NCI-H2081 (cell line): Measurements from ENCODE around the gene CTDP1.

ENCODE experiments used
- DNase-seq, 2 experiments: peaks; one replicate each; lab custom pipeline; 2025; lab: John Stamatoyannopoulos, UW

The CTDP1 gene

DNA sequence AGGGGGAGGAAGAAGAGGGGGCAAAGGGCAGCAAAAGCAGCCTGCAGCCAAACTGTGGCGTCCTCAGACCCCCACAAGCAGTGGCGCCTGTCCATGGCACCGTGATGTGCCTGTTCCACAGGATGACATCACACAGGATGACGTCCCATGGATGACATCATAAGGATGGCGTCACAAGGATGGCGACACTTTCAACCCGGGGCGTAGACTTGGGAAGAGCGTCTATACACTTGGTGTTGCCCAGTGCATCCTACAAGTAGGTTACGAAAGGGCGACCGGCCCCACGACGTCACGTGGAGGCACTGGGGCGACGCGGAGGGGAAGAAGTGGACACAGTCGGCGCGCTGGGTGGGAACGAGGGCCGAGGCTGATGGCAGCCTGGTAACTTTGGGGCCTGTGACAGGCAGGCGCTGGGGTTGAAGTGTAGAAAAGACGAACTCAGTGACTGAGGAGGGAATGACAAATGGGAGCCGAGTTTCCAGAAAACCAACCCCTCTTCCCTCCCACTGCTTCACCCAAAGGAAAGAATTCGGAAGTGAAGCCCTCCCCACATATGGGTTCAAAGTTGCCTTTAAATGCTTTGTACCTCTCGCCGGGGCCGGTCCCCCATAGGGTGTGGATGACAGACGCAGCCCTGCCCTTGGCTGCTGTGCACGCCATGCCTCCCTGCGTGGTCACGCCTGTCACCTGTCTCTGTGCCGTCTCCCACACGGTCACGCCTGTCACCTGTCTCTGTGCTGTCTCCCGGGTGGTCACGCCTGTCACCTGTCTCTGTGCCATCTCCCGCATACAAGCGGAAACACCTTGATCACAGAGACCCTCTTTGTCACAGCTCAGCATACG, 104.7 kb downstream of the CTDP1 start:
- no peak for DNase-seq

DNA sequence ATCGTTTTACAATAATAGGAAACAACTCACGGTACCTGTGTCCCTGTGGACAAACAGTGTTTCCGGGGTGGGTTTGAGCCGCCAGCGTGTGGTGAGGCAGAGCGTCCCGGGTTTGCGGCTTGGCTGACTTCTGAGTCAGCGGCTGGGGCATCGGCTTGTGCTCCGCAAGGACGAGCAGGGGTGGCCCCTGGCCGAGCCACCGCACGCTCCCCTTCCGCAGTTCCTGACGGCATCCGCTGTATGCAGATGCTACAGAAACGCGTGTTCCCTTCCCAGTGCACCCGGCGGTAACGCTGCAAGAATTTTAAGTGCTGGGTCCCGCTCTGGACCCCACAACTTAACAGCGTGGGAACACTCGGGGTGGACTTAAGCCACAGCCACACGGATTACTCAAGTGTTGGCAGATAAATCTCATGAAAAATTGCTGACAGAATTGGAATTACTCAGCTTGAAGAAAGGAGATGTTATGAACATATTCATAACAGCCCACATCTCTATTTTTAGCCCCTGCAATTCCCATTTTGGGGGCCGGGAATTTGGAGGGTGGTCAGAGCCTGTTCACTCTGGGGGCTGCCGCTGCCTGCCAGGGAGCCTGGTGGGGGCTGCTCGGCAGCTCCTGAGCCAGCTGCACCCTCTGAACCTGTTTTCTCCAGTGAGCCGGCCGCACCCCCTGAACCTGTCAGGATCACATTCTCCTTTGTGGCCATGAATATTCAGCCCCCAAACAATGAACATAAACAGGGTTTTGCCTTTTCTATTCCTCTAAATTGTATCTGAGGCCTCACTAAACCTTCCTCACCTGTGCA, 105.6 kb downstream of the CTDP1 start:
- DNase-seq: no peak

GRCh38 chr18:79785831-79786230, 106.2 kb downstream of the CTDP1 start:
- DNase-seq: no peak

GRCh38 chr18:79786304-79786703, 106.7 kb downstream of the CTDP1 start:
- DNase-seq: no peak

GRCh38 chr18:79786786-79787526, 107.4 kb downstream of the CTDP1 start:
- DNase-seq: no peak

- no peak for DNase-seq
These were observed 107.9 kb downstream of the CTDP1 start for GRCh38 chr18:79787527-79787864.

DNA sequence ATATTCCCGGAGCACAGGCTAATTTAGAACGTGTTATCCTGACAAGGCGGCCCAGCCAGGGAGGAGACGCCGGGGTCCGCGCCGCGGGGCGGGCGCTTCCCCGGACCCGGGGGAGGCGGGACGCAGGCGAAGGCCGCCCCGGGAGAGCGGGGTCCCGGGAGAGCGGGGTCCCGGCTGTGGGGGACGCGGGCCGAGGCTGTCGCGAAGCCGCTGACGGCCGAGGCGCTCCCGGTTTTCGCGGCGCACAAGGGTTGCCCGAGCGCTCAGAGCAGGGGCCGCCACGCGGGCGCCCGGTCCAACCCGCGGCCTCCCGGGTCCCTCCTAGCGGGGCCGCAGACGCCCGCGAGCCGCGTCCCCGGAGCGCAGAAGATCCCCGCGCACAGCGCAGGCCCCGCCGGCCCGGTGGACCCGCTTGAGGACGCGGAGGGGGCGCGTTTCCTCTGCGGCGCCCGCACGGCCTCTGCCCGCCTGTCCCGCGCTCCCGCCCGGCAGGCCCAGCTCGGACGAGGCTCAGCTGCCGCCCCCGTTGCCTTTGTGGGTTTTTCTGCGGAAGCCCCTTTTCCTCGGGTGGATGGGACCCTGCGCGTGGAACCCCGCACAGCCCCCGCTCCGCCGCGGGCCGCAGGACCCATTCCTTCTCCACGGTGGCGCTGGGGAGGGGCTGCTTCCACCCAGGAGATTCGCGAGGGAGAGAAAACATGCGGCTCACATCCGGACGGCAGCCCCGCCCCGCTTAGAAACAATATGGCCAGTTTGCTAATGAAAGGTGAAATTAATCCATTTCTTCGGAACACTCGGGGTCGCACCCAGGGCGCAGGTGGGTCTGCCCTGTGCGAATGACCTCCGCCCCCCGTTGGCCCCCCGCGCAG, 108.5 kb downstream of the CTDP1 start:
- no peak for DNase-seq

DNA sequence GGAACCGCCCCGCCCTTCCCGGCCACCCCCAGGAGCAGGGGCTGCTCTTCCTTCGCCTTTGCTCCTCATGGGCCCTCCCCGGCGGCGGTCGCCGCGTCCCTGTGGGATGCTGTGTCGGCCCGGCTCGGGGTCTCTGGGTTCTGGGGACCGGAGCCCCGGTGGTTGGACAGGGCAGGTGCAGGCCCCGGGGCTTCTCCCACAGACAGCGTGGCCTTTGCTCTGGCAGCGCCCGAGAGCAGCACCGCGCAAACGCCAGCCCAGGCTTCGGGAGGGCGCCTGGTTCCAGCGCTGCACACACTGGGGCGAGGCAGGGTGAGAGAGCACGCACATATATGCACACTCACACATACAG, 109.1 kb downstream of the CTDP1 start:
- no peak for DNase-seq

DNA sequence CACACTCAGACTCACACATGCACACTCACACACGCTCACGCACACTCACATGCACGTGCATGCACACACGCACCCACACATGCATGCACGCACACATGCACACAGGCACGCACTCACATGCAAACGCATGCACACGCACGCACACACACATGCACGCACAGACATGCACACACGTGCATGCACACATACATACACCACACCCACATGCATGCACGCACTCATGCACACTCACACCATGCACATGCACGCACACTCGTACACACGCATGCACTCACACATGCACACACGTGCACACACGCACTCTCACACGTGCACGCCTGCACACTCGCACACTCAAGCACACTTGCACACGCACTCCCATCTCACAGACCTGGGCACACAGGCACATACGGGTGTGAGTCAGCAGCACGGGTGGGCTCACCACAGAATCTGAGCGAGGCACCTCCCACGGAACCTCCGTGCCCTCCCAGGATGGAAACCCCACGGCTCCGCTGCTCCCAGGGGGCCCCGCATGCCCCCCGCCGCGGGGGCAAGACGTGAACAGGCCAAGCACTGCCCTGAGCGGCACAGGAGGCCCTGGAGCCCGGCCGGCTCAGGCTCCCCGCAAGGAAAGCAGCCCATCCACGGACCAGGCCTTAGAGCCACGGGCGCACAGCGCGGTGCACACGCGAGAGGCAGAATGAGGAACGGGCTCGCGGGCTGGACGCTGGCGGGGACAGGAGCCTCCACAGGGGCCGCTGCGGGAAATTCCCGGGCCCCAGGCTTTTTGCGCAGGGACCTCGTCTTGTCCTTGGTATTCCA, 109.7 kb downstream of the CTDP1 start:
- DNase-seq: no peak

GRCh38 chr18:79789901-79790890, 110.6 kb downstream of the CTDP1 start:
- peak in 1 of 2 experiments; percentile 7 for DNase-seq

DNA sequence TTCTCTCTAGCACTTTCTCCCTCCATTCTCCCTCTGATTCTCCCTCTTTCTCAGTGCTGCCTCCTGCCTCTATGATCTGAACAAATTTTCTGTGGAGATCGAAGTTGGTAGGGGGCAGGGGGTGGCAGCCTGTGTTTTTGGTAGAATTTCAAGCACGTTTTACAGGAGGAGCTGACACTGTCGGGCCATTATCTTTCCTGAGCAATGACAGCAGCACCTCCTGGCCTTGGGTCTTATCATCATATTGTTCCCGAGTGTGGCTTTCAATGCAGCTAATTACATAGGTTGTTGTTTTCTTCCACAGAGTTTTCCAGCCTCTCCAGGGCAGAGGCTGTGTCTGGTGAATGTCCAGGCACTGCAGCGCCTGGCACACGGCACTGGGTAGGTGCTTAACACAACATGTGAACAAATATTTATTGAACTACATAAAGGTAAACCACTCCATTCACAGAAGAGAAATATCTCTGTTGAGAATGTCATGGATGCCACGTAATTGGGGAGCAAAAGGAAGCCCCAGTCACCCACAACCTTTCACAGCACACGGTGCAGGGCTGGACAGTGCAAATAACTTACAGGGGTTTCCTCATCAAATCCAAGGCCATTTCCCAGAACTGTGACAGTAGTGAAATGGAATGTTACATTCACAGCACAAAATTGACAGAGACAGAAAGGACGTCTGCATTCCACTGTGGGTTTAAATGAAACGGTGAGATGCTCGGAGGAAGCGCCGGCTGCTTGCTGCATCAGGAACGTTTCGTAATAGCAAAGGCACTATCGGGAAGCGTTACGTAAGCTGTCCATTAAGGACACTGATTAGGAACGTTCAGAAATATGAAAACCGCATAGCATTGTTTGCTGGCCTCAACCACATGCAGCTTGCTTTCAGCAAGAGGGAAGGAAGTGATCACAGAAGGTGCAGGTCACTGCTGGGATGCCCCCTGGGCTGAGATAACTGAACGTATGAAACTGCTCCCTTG, 111.7 kb downstream of the CTDP1 start:
- DNase-seq: no peak

DNA sequence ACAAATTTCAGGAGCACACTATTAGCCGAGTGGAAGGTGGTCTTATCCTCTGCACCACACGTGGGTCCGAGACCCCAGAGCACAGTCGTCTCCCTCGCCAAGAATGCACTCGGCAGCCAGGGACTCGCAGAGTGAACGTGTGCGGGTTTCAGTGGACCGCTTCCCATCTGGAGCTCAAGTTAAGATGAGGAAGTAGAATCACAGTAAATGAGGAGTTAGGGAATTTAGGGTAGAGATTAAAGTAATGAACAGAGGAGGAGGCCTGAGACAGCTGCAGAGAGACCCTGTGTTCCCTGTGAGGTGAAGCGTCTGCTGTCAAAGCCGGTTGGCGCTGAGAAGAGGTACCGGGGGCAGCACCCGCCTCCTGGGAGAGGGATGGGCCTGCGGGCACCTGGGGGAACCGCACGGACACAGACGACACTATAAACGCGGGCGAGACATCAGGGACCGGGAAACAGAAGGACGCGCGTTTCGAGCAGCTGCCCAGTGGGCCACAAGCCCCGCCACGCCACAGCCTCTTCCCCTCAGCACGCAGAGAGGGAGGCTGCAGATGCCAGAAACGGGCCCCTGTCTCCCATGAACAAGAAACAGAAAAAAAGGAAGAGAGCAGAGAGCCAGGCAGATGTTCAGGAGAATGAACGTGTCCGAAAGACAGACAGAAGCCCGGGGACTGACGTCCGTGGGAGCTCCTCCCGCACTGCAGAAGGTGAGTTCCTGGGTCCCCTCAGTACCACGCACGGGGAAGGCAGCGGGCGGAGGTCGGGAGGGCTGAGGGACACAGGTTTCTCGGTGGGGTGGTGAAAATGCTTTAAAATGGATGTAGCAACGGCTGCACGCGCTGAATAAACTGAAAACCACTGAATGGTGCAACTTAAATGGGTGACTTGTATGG, 112.7 kb downstream of the CTDP1 start:
- no peak for DNase-seq

DNA sequence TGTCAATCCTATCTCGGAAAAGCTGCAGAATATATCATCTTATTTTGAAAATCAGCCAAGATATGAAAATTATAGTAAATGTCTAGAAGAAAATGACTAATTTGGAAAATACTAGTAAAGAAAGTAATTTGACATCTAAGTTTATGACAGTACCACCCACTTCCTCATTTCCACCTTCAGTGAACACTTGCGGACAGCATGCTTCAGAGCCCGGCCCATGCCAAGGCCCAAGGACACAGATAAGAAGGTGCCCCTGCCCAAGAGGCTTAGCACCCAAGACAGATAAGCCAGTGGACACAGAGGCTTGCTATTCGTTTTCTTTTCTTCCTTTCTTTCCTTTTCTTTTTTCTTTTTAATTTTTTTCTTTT, 113.4 kb downstream of the CTDP1 start:
- no peak for DNase-seq

DNA sequence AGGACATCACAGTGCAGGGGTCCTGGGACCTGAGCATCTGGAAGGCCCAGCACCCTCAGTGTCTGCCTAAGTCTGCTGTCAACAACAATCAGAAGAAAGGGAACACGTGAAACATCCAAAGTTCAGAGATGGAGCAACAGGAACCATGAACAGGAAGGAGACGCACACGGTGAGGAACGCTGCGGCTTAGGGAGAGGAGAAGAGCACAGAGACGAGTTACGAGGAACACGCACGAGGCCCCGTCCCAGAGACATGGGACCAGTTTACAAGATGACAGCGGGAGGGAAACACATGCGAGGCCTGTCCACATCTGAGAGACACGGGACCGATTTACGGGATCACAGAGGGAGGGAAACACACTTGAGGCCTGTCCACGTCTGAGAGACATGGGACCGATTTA, 115.2 kb downstream of the CTDP1 start:
- DNase-seq: no peak

DNA sequence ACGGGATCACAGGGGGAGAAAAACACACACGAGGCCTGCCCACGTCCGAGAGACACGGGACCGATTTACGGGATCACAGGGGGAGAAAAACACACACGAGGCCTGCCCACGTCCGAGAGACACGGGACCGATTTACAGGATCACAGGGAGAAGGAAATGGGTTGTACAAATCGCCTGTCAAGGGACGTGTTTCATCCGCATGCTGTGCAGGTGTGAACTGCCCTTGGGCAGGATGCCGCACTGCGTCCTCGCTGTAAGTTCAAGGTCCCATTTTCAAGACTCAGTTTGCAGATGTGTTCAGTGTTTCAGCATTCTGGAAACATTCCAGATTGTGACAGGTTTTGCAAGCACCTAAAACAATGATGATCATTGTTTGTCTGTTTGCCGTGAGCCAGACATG, 115.8 kb downstream of the CTDP1 start:
- DNase-seq: no peak

GRCh38 chr18:79796016-79796415, 116.4 kb downstream of the CTDP1 start:
- DNase-seq: no peak
